GM12874 (cell line): ENCODE results near the gene GATD1.

Source experiments
- CTCF ChIP-seq: IDR thresholded peaks from 2 replicates; pipeline ENCODE4 v1.5.1; 2011; ENCODE audit warnings: low read depth, mild to moderate bottlenecking, control low read depth, low read length, moderate library complexity; ENCODE audit not compliant: insufficient read depth

Gene GATD1

GRCh38 chr11:823441-824291 lies 46.4 kb upstream of the GATD1 start:
- TF ChIP-seq CTCF: no peak

GRCh38 chr11:821512-822371 lies 44.5 kb upstream of the GATD1 start:
- TF ChIP-seq CTCF: no peak

- TF ChIP-seq CTCF: no peak
Observed at GRCh38 chr11:820655-821511, 43.6 kb upstream of the GATD1 start.

- TF ChIP-seq CTCF: no peak
Observed at GRCh38 chr11:819943-820649, 42.8 kb upstream of the GATD1 start.

GRCh38 chr11:819129-819931 lies 42.0 kb upstream of the GATD1 start:
- 0 out of 2 replicates have a peak, but pooled peaks have one; percentile 7 for TF ChIP-seq CTCF

- TF ChIP-seq CTCF: no peak
Observed at GRCh38 chr11:818396-819128, 41.3 kb upstream of the GATD1 start, which contains the start of gene PNPLA2. PNPLA2 (plus strand) TSS chr11:818914; CDS start chr11:819719, 805 bp downstream.
